PC-3 (cell line): ENCODE data around the gene JARID2. TPM values are rescaled to one million over a fixed set of nuclear protein-coding genes. Genes with fewer than 3 reads are reported as not detected.

Experiments used
- ATAC-seq: fragments of 200-7000 bp; cut with Tn5 transposase; 2 replicates; pipeline ENCODE4 v1.9.1; 2020; ENCODE audit warnings: mild to moderate bottlenecking, moderate library complexity
- BruUV-seq: library from RNA; stranded (reverse); fragments of 400-500 nt; replicated peaks from 2 replicates; lab custom pipeline; 2021; lab: Mats Ljungman, UMichigan
- CTCF ChIA-PET: fragments of 300-600 bp; sonication (Branson Sonifier 250); formaldehyde crosslinking; loops from one replicate; lab custom pipeline; 2022; ENCODE audit warnings: antibody characterized with exemption; lab: Charles Lee
- POLR2A ChIA-PET: fragments of 300-600 bp; sonication (Branson Sonifier 250); formaldehyde crosslinking; loops from one replicate; lab custom pipeline; 2022; ENCODE audit warnings: antibody characterized with exemption; ENCODE audit not compliant: unreplicated experiment; lab: Charles Lee
- DNase-seq: peaks from one replicate; pipeline ENCODE4 v3.0.0-alpha.2; 2015
- H2AFZ ChIP-seq: fragments of 300-600 bp; sonication (generic); 2 replicates; pipeline ENCODE4 v1.6.0; 2016; ENCODE audit warnings: antibody characterized with exemption, low read length
- H3F3A ChIP-seq: fragments of 300-600 bp; sonication (generic); one replicate; pipeline ENCODE4 v1.6.0; 2017; ENCODE audit warnings: antibody characterized with exemption, low read length, control low read depth, mild to moderate bottlenecking; ENCODE audit not compliant: unreplicated experiment
- H3K27ac ChIP-seq: fragments of 300-600 bp; sonication (generic); 2 replicates; pipeline ENCODE4 v1.5.1; 2016; ENCODE audit warnings: mild to moderate bottlenecking, low read length
- H3K27me3 ChIP-seq: fragments of 300-600 bp; sonication (generic); 2 replicates; pipeline ENCODE4 v1.6.1; 2016; ENCODE audit warnings: low read length, mixed read lengths
- H3K36me3 ChIP-seq: fragments of 300-600 bp; sonication (generic); 2 replicates; pipeline ENCODE4 v1.6.1; 2016; ENCODE audit warnings: low read depth, mixed run types, low read length, mixed read lengths
- H3K4me1 ChIP-seq: fragments of 300-600 bp; sonication (generic); 2 replicates; pipeline ENCODE4 v1.5.1; 2016; ENCODE audit warnings: low read length; ENCODE audit not compliant: insufficient read depth
- H3K4me2 ChIP-seq: fragments of 300-600 bp; sonication (generic); 2 replicates; pipeline ENCODE4 v1.6.0; 2016; ENCODE audit warnings: low read length
- H3K4me3 ChIP-seq: fragments of 300-600 bp; sonication (generic); 2 replicates; pipeline ENCODE4 v1.5.1; 2016; ENCODE audit warnings: mild to moderate bottlenecking, low read length, mixed read lengths
- H3K79me2 ChIP-seq: fragments of 300-600 bp; sonication (generic); 2 replicates; pipeline ENCODE4 v1.6.1; 2017; ENCODE audit warnings: low read length, mixed read lengths
- H3K9ac ChIP-seq: fragments of 300-600 bp; sonication (generic); 2 replicates; pipeline ENCODE4 v1.6.0; 2016; ENCODE audit warnings: mild to moderate bottlenecking, low read length
- H3K9me2 ChIP-seq: fragments of 300-600 bp; sonication (generic); replicated peaks from 2 replicates; pipeline ENCODE4 v1.6.1; 2016; ENCODE audit warnings: mixed run types, low read length, mixed read lengths
- H3K9me3 ChIP-seq: fragments of 300-600 bp; sonication (generic); 2 replicates; pipeline ENCODE4 v1.6.1; 2016; ENCODE audit warnings: low read length, mixed read lengths
- H4K20me1 ChIP-seq: fragments of 300-600 bp; sonication (generic); 2 replicates; pipeline ENCODE4 v1.6.1; 2016; ENCODE audit warnings: low read length, mixed read lengths
- EZH2 ChIP-seq: fragments of 300-600 bp; sonication (generic); IDR thresholded peaks from one replicate; pipeline ENCODE4 v1.6.1; 2017; ENCODE audit warnings: antibody characterized with exemption, mild to moderate bottlenecking, low read length; ENCODE audit not compliant: unreplicated experiment
- EZH2phosphoT487 ChIP-seq: fragments of 300-600 bp; sonication (generic); IDR thresholded peaks from 2 replicates; pipeline ENCODE4 v1.6.1; 2018; ENCODE audit warnings: mild to moderate bottlenecking, antibody characterized with exemption, low read length, borderline replicate concordance
- intact Hi-C: fragments of 100-400 bp; cut with micrococcal nuclease; formaldehyde crosslinking; loops from 2 replicates; pipeline ENCODE4 v1.9.0; 2023
- total RNA-seq: library from RNA; depleted of rRNA; stranded (reverse); fragments of >200 nt; gene quantifications from 2 replicates; pipeline ENCODE4 v1.2.3, GENCODE V29; 2014
- TF ChIP-seq, protein P1 (sequence below): fragments of 300-600 bp; sonication (generic); conservative IDR thresholded peaks from 2 replicates; pipeline ENCODE4 v1.5.1; 2017; ENCODE audit warnings: antibody characterized with exemption, low read depth, mild to moderate bottlenecking, low read length

JARID2 gene
- total RNA-seq, 1 experiment from 2014 or later: 11.0 TPM

GRCh38 chr6:15534974-15535373, 289.1 kb downstream of the JARID2 start:
- BruUV-seq: no TSS peak
- H3K9ac ChIP-seq: no peak overlapping the region
- H3K4me1 ChIP-seq: no peaks in the 10 kb centered on the region
- POLR2A ChIA-PET: no interaction called here
- ATAC-seq: no peak
- no peak overlapping the region for H2AFZ ChIP-seq
- CTCF ChIA-PET: no interaction called here
- no peaks in the 10 kb centered on the region for H3K9me2 ChIP-seq
- intact Hi-C loops: no loop called here
- H3K4me2 ChIP-seq: no peak overlapping the region
- no peaks in the 10 kb centered on the region for H3K27me3 ChIP-seq
- H3K4me3 ChIP-seq: no peak overlapping the region
- no peak overlapping the region for H3K27ac ChIP-seq
- TF ChIP-seq, protein P1, sequence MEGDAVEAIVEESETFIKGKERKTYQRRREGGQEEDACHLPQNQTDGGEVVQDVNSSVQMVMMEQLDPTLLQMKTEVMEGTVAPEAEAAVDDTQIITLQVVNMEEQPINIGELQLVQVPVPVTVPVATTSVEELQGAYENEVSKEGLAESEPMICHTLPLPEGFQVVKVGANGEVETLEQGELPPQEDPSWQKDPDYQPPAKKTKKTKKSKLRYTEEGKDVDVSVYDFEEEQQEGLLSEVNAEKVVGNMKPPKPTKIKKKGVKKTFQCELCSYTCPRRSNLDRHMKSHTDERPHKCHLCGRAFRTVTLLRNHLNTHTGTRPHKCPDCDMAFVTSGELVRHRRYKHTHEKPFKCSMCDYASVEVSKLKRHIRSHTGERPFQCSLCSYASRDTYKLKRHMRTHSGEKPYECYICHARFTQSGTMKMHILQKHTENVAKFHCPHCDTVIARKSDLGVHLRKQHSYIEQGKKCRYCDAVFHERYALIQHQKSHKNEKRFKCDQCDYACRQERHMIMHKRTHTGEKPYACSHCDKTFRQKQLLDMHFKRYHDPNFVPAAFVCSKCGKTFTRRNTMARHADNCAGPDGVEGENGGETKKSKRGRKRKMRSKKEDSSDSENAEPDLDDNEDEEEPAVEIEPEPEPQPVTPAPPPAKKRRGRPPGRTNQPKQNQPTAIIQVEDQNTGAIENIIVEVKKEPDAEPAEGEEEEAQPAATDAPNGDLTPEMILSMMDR: no peak
- TF ChIP-seq EZH2: no peak
- no peak for TF ChIP-seq EZH2phosphoT487
- H3K9me3 ChIP-seq: no peaks in the 10 kb centered on the region
- no peaks in the 10 kb centered on the region for H3K79me2 ChIP-seq
- no peaks in the 10 kb centered on the region for H4K20me1 ChIP-seq
- no peaks in the 10 kb centered on the region; the same call in 1 of the 2 replicates for H3K36me3 ChIP-seq
- DNase-seq: no peak
- H3F3A ChIP-seq: no peaks in the 10 kb centered on the region

DNA sequence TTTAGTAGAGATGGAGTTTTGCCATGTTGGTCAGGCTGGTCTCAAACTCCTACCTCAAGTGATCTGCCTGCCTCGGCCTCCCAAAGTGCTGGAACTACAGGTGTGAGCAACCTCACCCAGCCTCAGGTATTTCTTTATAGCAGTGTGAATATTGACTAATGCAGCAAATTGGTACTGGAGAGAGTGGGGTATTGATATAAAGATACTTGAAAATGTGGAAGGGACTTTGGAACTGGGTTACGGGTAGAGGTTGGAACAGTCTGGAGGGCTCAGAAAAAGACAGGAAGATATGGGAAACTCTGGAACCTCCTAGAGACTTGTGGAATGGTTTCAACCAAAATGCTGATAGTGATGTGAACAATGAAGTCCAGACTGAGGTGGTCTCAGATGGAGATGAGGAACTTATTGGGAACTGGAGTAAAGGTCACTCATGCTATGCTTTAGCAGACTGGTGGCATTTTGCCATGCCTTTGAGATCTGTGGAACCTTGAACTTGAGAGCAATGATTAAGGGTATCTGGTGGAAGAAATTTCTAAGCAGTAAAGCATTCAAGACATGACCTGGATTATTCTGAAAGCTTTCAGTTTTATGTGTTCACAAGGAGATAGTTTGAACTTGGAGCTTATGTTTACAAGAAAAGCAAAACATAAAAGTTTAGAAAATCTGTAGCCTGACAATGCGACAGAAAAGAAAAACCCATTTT, 289.8 kb downstream of the JARID2 start:
- TF ChIP-seq EZH2phosphoT487: no peak
- TF ChIP-seq, protein P1: no peak
- TF ChIP-seq EZH2: no peak
- H3K36me3 ChIP-seq: no peaks in the 10 kb centered on the region; the same call in 1 of the 2 replicates

More for the DNA sequence above, 289.8 kb downstream of the JARID2 start:
- BruUV-seq: no TSS peak
- no peaks in the 10 kb centered on the region for H3K4me1 ChIP-seq
- CTCF ChIA-PET: no interaction called here
- no peaks in the 10 kb centered on the region for H3K9me2 ChIP-seq
- ATAC-seq: no peak
- DNase-seq: no peak
- no peaks in the 10 kb centered on the region for H3K9me3 ChIP-seq
- H3F3A ChIP-seq: no peaks in the 10 kb centered on the region
- H3K4me2 ChIP-seq: no peak overlapping the region
- H3K9ac ChIP-seq: no peak overlapping the region
- no peak overlapping the region for H3K4me3 ChIP-seq
- POLR2A ChIA-PET: no interaction called here
- no peaks in the 10 kb centered on the region for H3K79me2 ChIP-seq
- no peak overlapping the region for H3K27ac ChIP-seq
- H2AFZ ChIP-seq: no peak overlapping the region
- H4K20me1 ChIP-seq: no peaks in the 10 kb centered on the region
- intact Hi-C loops: no loop called here
- no peaks in the 10 kb centered on the region for H3K27me3 ChIP-seq
